DMS153 treated with DMSO at 0.1 percent for 48 hours (cell line): ENCODE measurements around the gene KIF26B.
A peak's percentile ranks its signal among the peaks of the same experiment; 100 is the strongest.

Experiments used
- DNase-seq: peaks from one replicate; lab custom pipeline; 2025; ENCODE audit not compliant: unreplicated experiment; lab: John Stamatoyannopoulos, UW

Gene KIF26B

GRCh38 chr1:245582026-245582425 lies 427.2 kb downstream of the KIF26B start:
- peak; percentile 58 for DNase-seq

- no peak for DNase-seq
These were observed 428.3 kb downstream of the KIF26B start for GRCh38 chr1:245583081-245583480.

GRCh38 chr1:245583575-245584330 lies 429.0 kb downstream of the KIF26B start:
- no peak for DNase-seq

GRCh38 chr1:245585252-245585959 lies 430.6 kb downstream of the KIF26B start:
- DNase-seq, result no peak

GRCh38 chr1:245587435-245588115 lies 432.8 kb downstream of the KIF26B start:
- no peak for DNase-seq

GRCh38 chr1:245588116-245588639 lies 433.4 kb downstream of the KIF26B start:
- DNase-seq, result no peak

- no peak for DNase-seq
These were observed 434.5 kb downstream of the KIF26B start for GRCh38 chr1:245589316-245589715.

- DNase-seq, result peak; percentile 46
These were observed 435.1 kb downstream of the KIF26B start for GRCh38 chr1:245589906-245590305.

GRCh38 chr1:245590726-245591125 lies 435.9 kb downstream of the KIF26B start:
- no peak for DNase-seq

- no peak for DNase-seq
These were observed 436.8 kb downstream of the KIF26B start for GRCh38 chr1:245591346-245592188.

- no peak for DNase-seq
These were observed 437.3 kb downstream of the KIF26B start for GRCh38 chr1:245592189-245592460.

GRCh38 chr1:245598524-245599305 lies 443.9 kb downstream of the KIF26B start:
- no peak for DNase-seq

- DNase-seq, result no peak
These were observed 444.8 kb downstream of the KIF26B start for GRCh38 chr1:245599371-245600174.

- DNase-seq, result no peak
These were observed 445.9 kb downstream of the KIF26B start for GRCh38 chr1:245600658-245601057.

GRCh38 chr1:245603311-245603865 lies 448.6 kb downstream of the KIF26B start:
- no peak for DNase-seq

GRCh38 chr1:245604979-245605378 lies 450.2 kb downstream of the KIF26B start:
- no peak for DNase-seq

GRCh38 chr1:245605480-245606156 lies 450.8 kb downstream of the KIF26B start:
- no peak for DNase-seq

GRCh38 chr1:245606157-245606725 lies 451.5 kb downstream of the KIF26B start:
- no peak for DNase-seq
